ENCODE data around the gene LRWD1. TPM values are rescaled to one million over a fixed set of nuclear protein-coding genes. Genes with fewer than 3 reads are reported as not detected.
"Not testable (repeated sequence)": the region's sequence is repeated elsewhere in the genome, so short reads cannot be mapped to it uniquely, and the experiment has no call there.

LRWD1 gene
- total and polyA plus RNA-seq, 12 donors: 6.5 to 21.3 (median 9.5) TPM

- H3K27ac ChIP-seq; H3K4me1 ChIP-seq; H3K36me3 ChIP-seq; intact Hi-C loops (cut with DNase I); H3K4me3 ChIP-seq; DNase-seq; H3K9me3 ChIP-seq; H3K27me3 ChIP-seq: not testable (repeated sequence)
- WGBS, 2 donors: no CpG with 5 or more reads among the region's 67 CpGs
- peak; percentile 28 to 54 (median 42) for ATAC-seq
These were observed 29.8 kb downstream of the LRWD1 start for GRCh38 chr7:102494473-102495149.

- H3K27me3 ChIP-seq; H3K36me3 ChIP-seq; intact Hi-C loops (cut with DNase I); H3K4me1 ChIP-seq; H3K27ac ChIP-seq; H3K4me3 ChIP-seq; H3K9me3 ChIP-seq; ATAC-seq: not testable (repeated sequence)
- WGBS, 2 donors: 73 to 76% methylated on average over 3 of the region's 10 CpGs
- DNase-seq: peak in 1 of 2 donors; percentile 2
These were observed 32.1 kb downstream of the LRWD1 start for GRCh38 chr7:102496861-102497260.

GRCh38 chr7:102497308-102497707 lies 32.5 kb downstream of the LRWD1 start:
- ATAC-seq; H3K27ac ChIP-seq; H3K36me3 ChIP-seq; H3K4me3 ChIP-seq; H3K9me3 ChIP-seq; H3K27me3 ChIP-seq; H3K4me1 ChIP-seq; intact Hi-C loops (cut with DNase I): not testable (repeated sequence)
- WGBS, 2 donors: 71 to 95% methylated on average over 1 of the region's 5 CpGs
- peak; percentile 3 to 20 for DNase-seq

GRCh38 chr7:102498321-102498720 lies 33.5 kb downstream of the LRWD1 start:
- H3K4me3 ChIP-seq; H3K9me3 ChIP-seq; H3K4me1 ChIP-seq; H3K36me3 ChIP-seq; DNase-seq; H3K27ac ChIP-seq; H3K27me3 ChIP-seq; intact Hi-C loops (cut with DNase I); ATAC-seq: not testable (repeated sequence)
- 93 to 95% methylated on average over 11 of the region's 16 CpGs for WGBS, 2 donors

- H3K27ac ChIP-seq; H3K4me1 ChIP-seq; DNase-seq; intact Hi-C loops (cut with DNase I); H3K27me3 ChIP-seq; H3K36me3 ChIP-seq; H3K4me3 ChIP-seq; H3K9me3 ChIP-seq: not testable (repeated sequence)
- ATAC-seq: peak in 2 of 8 donors; percentile 2 to 32
- WGBS, 2 donors: no CpG with 5 or more reads among the region's 12 CpGs
These were observed 38.4 kb downstream of the LRWD1 start for GRCh38 chr7:102503141-102503540.

GRCh38 chr7:102505298-102506185 lies 40.8 kb downstream of the LRWD1 start:
- H3K4me3 ChIP-seq; intact Hi-C loops (cut with DNase I); H3K27me3 ChIP-seq; H3K36me3 ChIP-seq; DNase-seq; H3K9me3 ChIP-seq; H3K27ac ChIP-seq; H3K4me1 ChIP-seq: not testable (repeated sequence)
- ATAC-seq: peak in 7 of 8 donors; percentile 7 to 70 (median 38)
- WGBS, 2 donors: 79 to 82% methylated on average over 5 of the region's 24 CpGs

- H3K27ac ChIP-seq; intact Hi-C loops (cut with DNase I); ATAC-seq; H3K4me3 ChIP-seq; H3K36me3 ChIP-seq; H3K4me1 ChIP-seq; H3K9me3 ChIP-seq; H3K27me3 ChIP-seq: not testable (repeated sequence)
- peak in 1 of 2 donors; percentile 2 for DNase-seq
- WGBS, 2 donors: 89% methylated on average over 2 of the region's 8 CpGs
These were observed 42.8 kb downstream of the LRWD1 start for GRCh38 chr7:102507410-102508088.

GRCh38 chr7:102510575-102510974 lies 45.8 kb downstream of the LRWD1 start:
- ATAC-seq; H3K27ac ChIP-seq; intact Hi-C loops (cut with DNase I); H3K4me1 ChIP-seq; H3K9me3 ChIP-seq; H3K4me3 ChIP-seq; H3K27me3 ChIP-seq; H3K36me3 ChIP-seq: not testable (repeated sequence)
- 74 to 75% methylated on average over 4 of the region's 8 CpGs for WGBS, 2 donors
- DNase-seq: peak; percentile 2 to 6

GRCh38 chr7:102511860-102512522 lies 47.2 kb downstream of the LRWD1 start:
- H3K27me3 ChIP-seq; intact Hi-C loops (cut with DNase I); H3K36me3 ChIP-seq; H3K4me3 ChIP-seq; DNase-seq; H3K27ac ChIP-seq; H3K9me3 ChIP-seq; H3K4me1 ChIP-seq: not testable (repeated sequence)
- WGBS, 2 donors: no CpG with 5 or more reads among the region's 30 CpGs
- peak; percentile 66 to 82 (median 78) for ATAC-seq

- H3K9me3 ChIP-seq; H3K4me1 ChIP-seq; intact Hi-C loops (cut with DNase I); H3K36me3 ChIP-seq; H3K27me3 ChIP-seq: not testable (repeated sequence)
- DNase-seq (peak; percentile 32 to 54), ATAC-seq (peak in 6 of 8 donors; percentile 5 to 20 (median 10))
- 5 to 15% methylated on average over 4 to 5 of the region's 5 CpGs for WGBS, 2 donors
- Histone ChIP-seq H3K27ac (peak overlapping the region in 8 of 10 donors; percentile 57 to 81 (median 75)), H3K4me3 (peak overlapping the region in 6 of 10 donors; percentile 14 to 37 (median 27))
These were observed 47.9 kb downstream of the LRWD1 start for GRCh38 chr7:102512642-102513221.
